Epithelial cell of umbilical artery (primary cell): ENCODE measurements around the gene PEAK3. TPM values are rescaled to one million over a fixed set of nuclear protein-coding genes. Genes with fewer than 3 reads are reported as not detected.

Experiments
- total RNA-seq: library from RNA; depleted of rRNA; stranded (reverse); fragments of >200 nt; gene quantifications from 2 replicates; pipeline ENCODE4 v1.2.3, GENCODE V29; 2014

PEAK3 gene
- not detected in 2 replicates for total RNA-seq

DNA sequence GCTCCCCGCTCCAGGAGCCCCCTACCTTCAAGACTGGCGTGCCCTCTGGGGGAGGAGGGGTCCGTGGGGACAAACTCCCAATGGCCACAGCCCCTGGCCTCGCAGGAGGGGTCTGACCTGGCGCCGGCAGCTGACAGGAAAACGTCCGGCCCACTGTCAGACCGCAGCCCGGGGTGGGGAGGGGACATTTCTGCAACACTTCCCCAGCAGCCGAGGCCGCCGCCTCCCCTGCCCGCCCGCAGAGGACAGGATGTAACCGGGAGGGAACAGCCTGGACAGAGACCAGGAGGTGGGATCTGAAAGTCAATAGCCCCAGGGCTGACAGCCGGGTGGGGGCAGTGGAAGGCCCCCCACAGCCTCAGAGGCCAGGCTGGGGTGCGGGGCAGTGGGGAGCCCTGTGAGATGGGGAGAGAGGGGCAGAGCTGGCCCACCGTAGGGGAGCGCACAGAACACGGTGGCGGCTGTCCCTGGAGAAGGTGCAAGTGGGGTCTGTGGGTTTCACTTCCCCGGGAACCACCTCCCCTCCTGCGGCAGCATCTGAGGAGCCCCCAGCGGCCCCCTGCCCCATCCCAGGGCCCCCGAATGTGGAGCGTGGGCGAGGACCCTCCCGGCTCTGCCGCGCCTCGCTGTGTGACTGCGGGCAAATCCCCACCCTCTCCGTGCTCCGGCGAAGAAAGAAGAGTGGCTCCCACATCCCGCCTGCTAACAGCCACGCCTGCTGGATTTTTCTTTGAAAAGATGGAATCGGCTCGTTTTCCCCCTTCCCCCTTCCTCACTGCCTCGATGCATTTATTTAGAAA, at the start of gene PEAK3:
TSS of gene PEAK3 (minus strand) at position 114 of the 800 bp plus-strand sequence. CDS start 1,244 bp downstream, outside the sequence.

DNA sequence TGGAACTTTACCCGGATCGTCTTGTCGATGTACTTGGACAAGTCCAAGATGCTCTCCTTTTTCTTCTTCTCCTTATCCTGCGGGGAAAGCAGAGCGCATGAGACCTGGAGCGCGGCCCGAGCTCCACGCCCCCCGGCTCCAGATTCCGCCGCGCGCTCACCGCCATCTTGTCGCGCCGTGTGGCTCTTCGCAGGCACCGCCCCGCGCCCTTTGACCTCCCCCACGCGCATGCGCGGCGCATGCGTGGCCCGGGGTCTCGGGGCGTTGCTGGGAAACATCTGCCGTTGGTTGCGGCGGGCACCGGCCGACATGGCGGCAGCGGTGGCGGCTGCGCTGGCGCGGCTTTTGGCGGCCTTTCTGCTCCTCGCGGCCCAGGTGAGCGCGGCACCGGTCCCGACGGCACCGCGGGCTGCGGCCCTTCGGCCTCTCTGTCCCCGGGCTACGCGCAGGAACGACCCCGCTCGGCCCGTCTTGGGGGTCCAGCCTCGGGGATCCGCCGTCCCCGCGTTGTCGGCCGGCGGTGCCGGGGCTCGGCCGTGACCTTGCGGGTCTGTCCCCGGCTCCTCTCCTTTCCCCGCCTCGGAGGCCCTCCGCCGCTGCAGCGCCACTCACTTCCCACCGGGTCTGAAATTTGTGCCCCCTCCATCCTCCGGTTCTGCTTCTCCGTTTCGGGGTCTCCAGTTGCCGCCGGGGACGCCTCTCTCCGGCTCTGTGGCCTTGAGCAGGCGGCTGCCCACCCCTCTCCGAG, 46.6 kb upstream of the PEAK3 start, which contains the start of the genes LSM7 and SPPL2B:
TSS of gene LSM7 (minus strand) at position 186 of the 748 bp plus-strand sequence. CDS start at position 166, 20 bp downstream.
TSS of gene SPPL2B (plus strand) at position 284 of the 748 bp plus-strand sequence. CDS start at position 310, 26 bp downstream.

GRCh38 chr19:2308114-2308556, 26.2 kb upstream of the PEAK3 start, which contains the start of gene LINGO3:
Gene LINGO3 (minus strand): TSS chr19:2308154. CDS start chr19:2291776, 16,378 bp downstream.

DNA sequence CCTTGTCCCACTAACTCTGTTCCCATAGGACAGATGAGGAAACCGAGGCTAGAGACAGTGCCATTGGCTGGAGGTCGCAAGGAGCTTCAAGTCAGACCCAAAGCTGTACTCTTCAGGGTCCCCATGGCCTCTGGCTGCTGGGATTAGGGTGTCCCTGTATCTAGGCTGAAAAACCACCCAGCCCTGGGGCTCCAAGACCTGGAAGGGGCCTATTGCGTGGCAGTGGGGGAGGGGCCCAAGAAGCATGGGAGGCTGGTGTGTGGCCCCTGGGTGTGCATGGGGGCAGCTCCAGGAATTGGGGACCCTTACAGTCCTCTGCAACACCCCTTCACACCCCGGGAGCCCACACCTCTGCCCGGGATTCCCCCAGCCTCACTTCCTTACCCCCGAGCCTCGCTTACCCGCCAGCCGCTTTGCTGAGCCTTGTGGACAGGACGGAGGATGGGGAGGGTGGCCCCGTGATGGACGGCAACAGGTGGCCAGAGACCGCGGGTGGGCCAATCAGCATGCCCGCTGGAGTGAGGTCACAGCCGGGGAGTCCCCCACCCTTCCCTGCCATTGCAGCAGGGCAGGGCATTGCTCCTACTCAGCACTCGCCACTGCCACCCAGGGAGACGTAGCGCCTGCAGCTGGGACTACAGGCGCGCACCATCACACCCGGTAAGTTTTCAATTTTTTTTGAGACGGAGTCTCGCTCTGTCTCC, 25.8 kb downstream of the PEAK3 start, which contains the start of gene JSRP1:
TSS of gene JSRP1 (minus strand) at position 436 of the 704 bp plus-strand sequence. CDS start 1,103 bp downstream, outside the sequence.

GRCh38 chr19:2249010-2249866, 32.7 kb downstream of the PEAK3 start, which contains the start of gene AMH:
Gene AMH (plus strand): TSS chr19:2249323. CDS start chr19:2249333, 10 bp downstream.

GRCh38 chr19:2236314-2237050, 45.5 kb downstream of the PEAK3 start, which contains the start of the genes PLEKHJ1 and SF3A2:
Gene PLEKHJ1 (minus strand): TSS chr19:2236329. CDS start chr19:2236248, 81 bp downstream.
Gene SF3A2 (plus strand): TSS chr19:2236824. CDS start chr19:2243419, 6,595 bp downstream.

Other genes with a start within 250 kb of the PEAK3 start
- gene MKNK2, start 230.9 kb downstream of the PEAK3 start, total RNA-seq, result 72.4 and 92.7 TPM in 2 replicates
- gene MOB3A, start 185.8 kb downstream of the PEAK3 start, total RNA-seq, result 13.0 and 17.0 TPM in 2 replicates
- gene IZUMO4, start 185.3 kb downstream of the PEAK3 start, total RNA-seq, result under 0.01 TPM in 1 of 2 replicates, not detected in the other
- gene AP3D1, start 130.6 kb downstream of the PEAK3 start, total RNA-seq, result 67.9 and 86.1 TPM in 2 replicates
- 4.0 and 4.5 TPM in 2 replicates for gene DOT1L, start 118.2 kb downstream of the PEAK3 start, total RNA-seq
- 59.8 and 63.5 TPM in 2 replicates for gene PLEKHJ1, start 45.8 kb downstream of the PEAK3 start, total RNA-seq
- gene SF3A2, start 45.4 kb downstream of the PEAK3 start, total RNA-seq, result 24.9 and 39.0 TPM in 2 replicates
- 0.76 and 0.97 TPM in 2 replicates for gene AMH, start 32.9 kb downstream of the PEAK3 start, total RNA-seq
- not detected in 2 replicates for gene JSRP1, start 25.8 kb downstream of the PEAK3 start, total RNA-seq
- gene LINGO3, start 26.0 kb upstream of the PEAK3 start, total RNA-seq, result not detected in 2 replicates
- gene LSM7, start 46.4 kb upstream of the PEAK3 start, total RNA-seq, result 163 and 319 TPM in 2 replicates
- gene SPPL2B, start 46.5 kb upstream of the PEAK3 start, total RNA-seq, result 22.7 and 26.3 TPM in 2 replicates
- not detected in 2 replicates for gene TMPRSS9, start 78.1 kb upstream of the PEAK3 start, total RNA-seq
- 44.2 and 55.5 TPM in 2 replicates for gene TIMM13, start 145.4 kb upstream of the PEAK3 start, total RNA-seq
- 108 and 131 TPM in 2 replicates for gene LMNB2, start 174.8 kb upstream of the PEAK3 start, total RNA-seq
- 27.3 and 32.2 TPM in 2 replicates for gene GADD45B, start 194.0 kb upstream of the PEAK3 start, total RNA-seq